Endothelial cell (in vitro differentiated cells): ENCODE results near the gene BCL2L15. TPM values are rescaled to one million over a fixed set of nuclear protein-coding genes. Genes with fewer than 3 reads are reported as not detected.

Experiments used
- DNase-seq: peaks from one replicate; pipeline ENCODE4 v3.0.0; 2021; ENCODE audit warnings: low spot score
- H3K27ac Mint-ChIP-seq: one replicate; pipeline ENCODE4 v1.8.0; 2021; ENCODE audit warnings: mixed read lengths, inconsistent platforms; ENCODE audit not compliant: unreplicated experiment
- H3K27me3 Mint-ChIP-seq: one replicate; pipeline ENCODE4 v1.8.0; 2021; ENCODE audit warnings: mild to moderate bottlenecking, moderate library complexity, mixed read lengths, inconsistent platforms; ENCODE audit not compliant: unreplicated experiment
- H3K36me3 Mint-ChIP-seq: one replicate; pipeline ENCODE4 v1.8.0; 2021; ENCODE audit warnings: mild to moderate bottlenecking, low read depth, mixed read lengths, inconsistent platforms; ENCODE audit not compliant: unreplicated experiment
- H3K4me1 Mint-ChIP-seq: one replicate; pipeline ENCODE4 v1.8.0; 2021; ENCODE audit warnings: mild to moderate bottlenecking, mixed read lengths, inconsistent platforms; ENCODE audit not compliant: unreplicated experiment
- H3K4me3 Mint-ChIP-seq: one replicate; pipeline ENCODE4 v1.8.0; 2021; ENCODE audit warnings: mild to moderate bottlenecking, mixed read lengths, inconsistent platforms; ENCODE audit not compliant: unreplicated experiment
- H3K9me3 Mint-ChIP-seq: one replicate; pipeline ENCODE4 v1.8.0; 2021; ENCODE audit warnings: mixed read lengths, inconsistent platforms; ENCODE audit not compliant: unreplicated experiment
- total RNA-seq: library from RNA; stranded (reverse); fragmentation: NEBNext Ultra II Directional; extraction: Animal tissue kit (Norgen Biotek cat#: 25700); gene quantifications from one replicate; pipeline ENCODE4 v1.2.1, GENCODE V29; 2021; ENCODE audit not compliant: unreplicated experiment
- TF ChIP-seq, protein P1 (sequence below): fragments of 200-600 bp; sonication (generic); IDR thresholded peaks from one replicate; pipeline ENCODE4 v1.5.0; 2021; ENCODE audit warnings: antibody characterized with exemption; ENCODE audit not compliant: unreplicated experiment

The BCL2L15 gene
- total RNA-seq, 1 donor from 2014 or later, result 0.49 TPM

DNA sequence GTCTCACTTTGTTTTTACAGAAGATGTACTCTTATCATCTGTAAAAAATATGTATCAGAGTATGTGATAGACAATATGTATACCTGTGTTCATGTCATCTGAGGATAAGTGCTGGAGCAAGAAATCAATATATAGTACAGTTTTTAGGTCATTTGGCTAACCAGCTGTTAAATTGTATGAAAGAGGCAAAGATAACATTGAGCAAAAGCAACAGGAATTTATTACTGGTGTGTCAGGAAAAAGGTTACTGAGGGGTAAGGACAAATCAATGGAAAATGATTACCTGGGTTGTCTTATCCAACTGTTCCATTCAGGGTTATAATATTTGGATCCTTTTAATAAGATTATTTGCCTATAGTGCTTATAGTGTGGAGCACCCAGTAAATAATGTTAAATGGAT is 46.6 kb upstream of the BCL2L15 start:
- Mint-ChIP-seq H3K9me3 (no peaks in the 10 kb centered on the region), H3K4me3 (no peak overlapping the region), H3K36me3 (no peaks in the 10 kb centered on the region), H3K4me1 (peaks cover 42% of the 10 kb centered on the region), H3K27me3 (peaks cover 13% of the 10 kb centered on the region), H3K27ac (no peak overlapping the region)
- no peak for DNase-seq
- TF ChIP-seq, protein P1, sequence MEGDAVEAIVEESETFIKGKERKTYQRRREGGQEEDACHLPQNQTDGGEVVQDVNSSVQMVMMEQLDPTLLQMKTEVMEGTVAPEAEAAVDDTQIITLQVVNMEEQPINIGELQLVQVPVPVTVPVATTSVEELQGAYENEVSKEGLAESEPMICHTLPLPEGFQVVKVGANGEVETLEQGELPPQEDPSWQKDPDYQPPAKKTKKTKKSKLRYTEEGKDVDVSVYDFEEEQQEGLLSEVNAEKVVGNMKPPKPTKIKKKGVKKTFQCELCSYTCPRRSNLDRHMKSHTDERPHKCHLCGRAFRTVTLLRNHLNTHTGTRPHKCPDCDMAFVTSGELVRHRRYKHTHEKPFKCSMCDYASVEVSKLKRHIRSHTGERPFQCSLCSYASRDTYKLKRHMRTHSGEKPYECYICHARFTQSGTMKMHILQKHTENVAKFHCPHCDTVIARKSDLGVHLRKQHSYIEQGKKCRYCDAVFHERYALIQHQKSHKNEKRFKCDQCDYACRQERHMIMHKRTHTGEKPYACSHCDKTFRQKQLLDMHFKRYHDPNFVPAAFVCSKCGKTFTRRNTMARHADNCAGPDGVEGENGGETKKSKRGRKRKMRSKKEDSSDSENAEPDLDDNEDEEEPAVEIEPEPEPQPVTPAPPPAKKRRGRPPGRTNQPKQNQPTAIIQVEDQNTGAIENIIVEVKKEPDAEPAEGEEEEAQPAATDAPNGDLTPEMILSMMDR, result no peak

DNA sequence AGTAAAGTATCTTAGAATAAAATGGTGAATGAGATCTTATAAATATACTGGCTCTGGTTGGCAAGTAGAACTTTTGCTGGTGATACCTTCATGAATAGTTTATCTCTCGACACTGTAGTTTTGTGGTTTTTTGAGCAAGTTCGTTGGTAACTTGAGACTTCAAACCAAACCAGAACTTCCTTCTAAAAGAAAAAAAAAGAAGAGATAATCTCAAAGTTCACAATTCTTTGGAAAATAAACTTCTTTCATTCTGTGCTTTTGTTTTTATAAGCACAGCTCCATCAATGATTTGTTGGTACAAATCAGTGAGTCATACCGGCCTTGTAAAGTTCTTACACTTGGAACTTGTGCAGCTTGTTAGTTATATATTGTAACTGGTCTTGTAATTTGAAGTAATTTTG is 44.1 kb upstream of the BCL2L15 start:
- Mint-ChIP-seq H3K9me3 (no peaks in the 10 kb centered on the region), H3K4me1 (peaks cover 38% of the 10 kb centered on the region), H3K27me3 (peaks cover 16% of the 10 kb centered on the region), H3K27ac (peak overlapping the region; percentile 98), H3K36me3 (no peaks in the 10 kb centered on the region), H3K4me3 (peak overlapping the region; percentile 98)
- no peak for DNase-seq
- TF ChIP-seq, protein P1, result no peak

DNA sequence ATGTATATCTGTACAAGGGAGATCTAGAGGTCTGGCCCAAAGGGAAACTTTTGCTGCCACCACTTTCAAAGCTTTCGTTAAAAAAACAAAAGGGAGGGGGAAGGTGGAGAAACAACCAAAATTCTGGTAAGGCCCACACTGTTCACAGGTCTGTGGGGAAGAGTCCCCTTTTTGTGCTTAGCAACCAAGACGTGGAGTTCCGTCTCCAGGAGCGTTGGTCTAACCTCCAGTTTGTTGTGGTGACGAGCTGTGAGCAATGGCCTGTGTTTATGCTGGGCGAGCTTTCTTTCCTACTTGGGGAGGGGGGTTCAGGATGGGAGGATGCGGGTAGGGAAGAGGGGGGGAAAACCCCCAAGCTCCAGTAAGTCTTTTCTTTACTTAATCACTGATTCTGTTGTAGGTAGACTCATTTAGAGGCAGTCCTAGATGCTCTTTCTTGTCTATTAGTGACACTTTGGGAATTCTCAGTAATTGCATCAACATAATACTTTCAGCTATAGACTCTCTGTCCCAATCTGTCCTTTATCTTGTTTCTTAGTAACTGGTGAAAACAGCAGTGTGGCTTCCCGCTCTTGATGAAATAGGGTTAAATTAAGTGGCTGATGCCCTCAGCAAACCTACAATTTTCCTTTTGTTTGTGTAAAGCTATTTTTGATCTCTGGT is 43.2 kb upstream of the BCL2L15 start:
- TF ChIP-seq, protein P1, result no peak
- H3K27ac Mint-ChIP-seq, result peak overlapping the region; percentile 98
- peak; percentile 44 for DNase-seq

DNA sequence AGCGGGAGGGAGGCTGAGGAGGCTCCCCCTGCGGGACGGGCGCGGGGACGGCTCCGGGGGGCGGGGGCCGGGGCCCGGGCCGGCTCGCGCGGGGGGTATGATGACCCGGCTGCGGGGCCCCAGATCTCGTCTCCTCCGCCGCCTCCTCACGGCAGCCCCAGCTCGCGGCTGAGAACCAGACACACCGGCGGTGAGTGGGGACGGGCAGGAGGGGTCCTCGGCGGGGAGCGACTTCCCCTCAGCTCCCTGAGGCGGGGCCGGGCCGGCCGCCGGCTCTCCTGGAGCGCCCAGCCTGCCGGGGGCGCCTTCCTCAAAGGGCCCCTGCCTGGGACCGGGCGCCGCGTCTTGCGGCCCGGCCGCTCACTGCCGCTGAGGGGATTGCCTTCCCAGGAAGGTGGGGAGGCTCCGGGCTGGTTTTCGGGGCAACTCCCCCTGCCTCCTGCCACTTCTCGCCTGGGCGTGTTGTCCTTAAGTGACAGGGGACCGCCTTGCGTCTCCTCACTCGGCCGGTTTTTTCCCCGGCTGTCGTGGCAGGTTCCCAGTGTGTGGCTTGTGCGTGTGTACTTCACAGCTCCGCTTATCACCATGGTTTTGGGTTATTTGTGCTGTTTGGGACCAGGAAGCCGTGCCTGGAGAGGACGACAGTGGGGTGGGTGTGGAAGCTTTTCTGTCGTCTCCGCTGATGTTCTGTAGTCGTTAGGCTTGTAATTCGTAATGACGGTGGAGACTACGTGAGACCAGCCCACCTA is 42.5 kb upstream of the BCL2L15 start:
- peaks cover 16% of the 10 kb centered on the region for H3K27me3 Mint-ChIP-seq
- H3K9me3 Mint-ChIP-seq, result no peaks in the 10 kb centered on the region
- H3K4me3 Mint-ChIP-seq, result peak overlapping the region; percentile 98
- H3K4me1 Mint-ChIP-seq, result peaks cover 38% of the 10 kb centered on the region
- DNase-seq, result peak; percentile 55
- H3K36me3 Mint-ChIP-seq, result no peaks in the 10 kb centered on the region
- peak overlapping the region; percentile 98 for H3K27ac Mint-ChIP-seq
- TF ChIP-seq, protein P1, result no peak

More for the DNA sequence above, 43.2 kb upstream of the BCL2L15 start:
- Mint-ChIP-seq H3K4me1 (peaks cover 38% of the 10 kb centered on the region), H3K36me3 (no peaks in the 10 kb centered on the region), H3K9me3 (no peaks in the 10 kb centered on the region), H3K4me3 (peak overlapping the region; percentile 98), H3K27me3 (peaks cover 16% of the 10 kb centered on the region)
